Activated B cell treated with CpG ODN at 0.5 μM for 24 hours (primary cell): Measurements from ENCODE around the gene PAPPA. TPM values are rescaled to one million over a fixed set of nuclear protein-coding genes. Genes with fewer than 3 reads are reported as not detected.

Experiments
- ATAC-seq: fragments of 200-7000 bp; cut with Tn5 transposase; one replicate; pipeline ENCODE4 v1.10.0; 2021; ENCODE audit warnings: low read depth, mild to moderate bottlenecking, moderate library complexity
- CTCF ChIA-PET: fragments of 350-600 bp; sonication (Branson Sonifier 250); formaldehyde crosslinking; loops from one replicate; lab custom pipeline; 2021; ENCODE audit warnings: antibody characterized with exemption; lab: Charles Lee
- POLR2A ChIA-PET: fragments of 350-600 bp; sonication (Branson Sonifier 250); formaldehyde crosslinking; loops from one replicate; lab custom pipeline; 2021; ENCODE audit warnings: antibody characterized with exemption; lab: Charles Lee
- DNase-seq: peaks from one replicate; pipeline ENCODE4 v3.0.0; 2022
- H3K27ac Mint-ChIP-seq: one replicate; pipeline ENCODE4 v1.8.0; 2020; ENCODE audit warnings: mixed read lengths
- H3K27me3 Mint-ChIP-seq: one replicate; pipeline ENCODE4 v1.8.0; 2021; ENCODE audit warnings: mixed read lengths
- H3K36me3 Mint-ChIP-seq: one replicate; pipeline ENCODE4 v1.8.0; 2021; ENCODE audit warnings: low read depth, mixed read lengths
- H3K4me1 Mint-ChIP-seq: one replicate; pipeline ENCODE4 v1.8.0; 2021; ENCODE audit warnings: mixed read lengths
- H3K4me3 Mint-ChIP-seq: one replicate; pipeline ENCODE4 v1.8.0; 2020; ENCODE audit warnings: mild to moderate bottlenecking, mixed read lengths
- H3K9me3 Mint-ChIP-seq: one replicate; pipeline ENCODE4 v1.8.0; 2020; ENCODE audit warnings: mixed read lengths
- intact Hi-C: fragments of 100-400 bp; cut with micrococcal nuclease; formaldehyde crosslinking; loops from one replicate; pipeline ENCODE4 v1.15.1; 2024
- total RNA-seq: library from RNA; stranded (reverse); gene quantifications from 2 replicates; pipeline ENCODE4 v1.2.3, GENCODE V29; 2022
- TF ChIP-seq, protein P1 (sequence below): fragments of 200-600 bp; IDR thresholded peaks from one replicate; pipeline ENCODE4 v1.8.0; 2022; ENCODE audit warnings: antibody characterized with exemption, mild to moderate bottlenecking

PAPPA gene
- total RNA-seq, 1 donor from 2014 or later = not detected

DNA sequence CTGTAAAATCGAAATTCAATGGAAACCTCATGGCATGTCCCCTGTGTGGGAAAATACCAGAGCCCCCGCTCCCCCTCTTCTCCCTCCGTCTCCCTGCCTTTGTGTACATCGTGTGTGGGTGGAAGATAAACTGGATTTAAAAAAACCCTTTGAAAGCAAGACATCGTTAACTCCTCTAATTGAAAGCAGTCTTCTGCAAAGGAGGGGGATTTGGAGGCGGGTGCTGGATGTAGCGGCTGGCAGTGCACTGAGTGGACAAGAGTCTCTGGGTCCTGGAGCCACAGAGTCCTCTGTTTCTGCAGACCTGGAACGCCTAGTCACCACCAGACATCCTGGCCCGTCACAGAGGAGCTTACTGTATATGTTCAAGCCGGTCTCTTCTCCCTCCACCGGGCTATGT is 169.4 kb downstream of the PAPPA start:
- TF ChIP-seq, protein P1, sequence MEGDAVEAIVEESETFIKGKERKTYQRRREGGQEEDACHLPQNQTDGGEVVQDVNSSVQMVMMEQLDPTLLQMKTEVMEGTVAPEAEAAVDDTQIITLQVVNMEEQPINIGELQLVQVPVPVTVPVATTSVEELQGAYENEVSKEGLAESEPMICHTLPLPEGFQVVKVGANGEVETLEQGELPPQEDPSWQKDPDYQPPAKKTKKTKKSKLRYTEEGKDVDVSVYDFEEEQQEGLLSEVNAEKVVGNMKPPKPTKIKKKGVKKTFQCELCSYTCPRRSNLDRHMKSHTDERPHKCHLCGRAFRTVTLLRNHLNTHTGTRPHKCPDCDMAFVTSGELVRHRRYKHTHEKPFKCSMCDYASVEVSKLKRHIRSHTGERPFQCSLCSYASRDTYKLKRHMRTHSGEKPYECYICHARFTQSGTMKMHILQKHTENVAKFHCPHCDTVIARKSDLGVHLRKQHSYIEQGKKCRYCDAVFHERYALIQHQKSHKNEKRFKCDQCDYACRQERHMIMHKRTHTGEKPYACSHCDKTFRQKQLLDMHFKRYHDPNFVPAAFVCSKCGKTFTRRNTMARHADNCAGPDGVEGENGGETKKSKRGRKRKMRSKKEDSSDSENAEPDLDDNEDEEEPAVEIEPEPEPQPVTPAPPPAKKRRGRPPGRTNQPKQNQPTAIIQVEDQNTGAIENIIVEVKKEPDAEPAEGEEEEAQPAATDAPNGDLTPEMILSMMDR = no peak
- Mint-ChIP-seq H3K9me3 (no peaks in the 10 kb centered on the region), H3K4me3 (no peak overlapping the region), H3K27ac (no peak overlapping the region), H3K27me3 (no peaks in the 10 kb centered on the region), H3K36me3 (no peaks in the 10 kb centered on the region), H3K4me1 (no peaks in the 10 kb centered on the region)
- ATAC-seq (no peak), DNase-seq (no peak)
- POLR2A ChIA-PET = no interaction called here
- CTCF ChIA-PET = no interaction called here
- intact Hi-C loops = no loop called here

DNA sequence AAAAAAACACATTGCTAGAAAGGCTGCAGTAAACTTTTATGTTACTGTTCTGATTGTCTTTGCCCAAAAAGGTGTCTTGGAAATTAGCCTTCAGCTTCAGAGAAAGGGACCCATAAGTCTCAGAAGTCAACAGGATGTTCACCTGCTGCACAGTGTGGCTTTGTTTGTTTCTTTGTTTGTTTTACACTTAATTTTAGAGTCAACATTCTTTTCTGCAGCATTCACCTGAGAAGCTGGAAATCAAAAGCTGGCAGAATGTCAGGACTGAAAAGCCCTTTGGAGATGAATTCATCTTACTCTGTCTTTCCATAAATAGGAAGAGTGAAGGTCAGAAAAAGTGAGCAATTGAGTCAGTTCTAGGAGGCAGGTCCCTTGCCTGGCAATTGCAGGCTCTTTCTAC is 170.0 kb downstream of the PAPPA start:
- no peak overlapping the region for H3K27ac Mint-ChIP-seq
- no peak for ATAC-seq
- no peaks in the 10 kb centered on the region for H3K27me3 Mint-ChIP-seq
- no peak for DNase-seq
- ChIA-PET CTCF (no interaction called here), POLR2A (no interaction called here)
- H3K4me3 Mint-ChIP-seq = no peak overlapping the region
- no peaks in the 10 kb centered on the region for H3K4me1 Mint-ChIP-seq
- TF ChIP-seq, protein P1 = no peak
- H3K9me3 Mint-ChIP-seq = no peaks in the 10 kb centered on the region
- H3K36me3 Mint-ChIP-seq = no peaks in the 10 kb centered on the region
- intact Hi-C loops = no loop called here

DNA sequence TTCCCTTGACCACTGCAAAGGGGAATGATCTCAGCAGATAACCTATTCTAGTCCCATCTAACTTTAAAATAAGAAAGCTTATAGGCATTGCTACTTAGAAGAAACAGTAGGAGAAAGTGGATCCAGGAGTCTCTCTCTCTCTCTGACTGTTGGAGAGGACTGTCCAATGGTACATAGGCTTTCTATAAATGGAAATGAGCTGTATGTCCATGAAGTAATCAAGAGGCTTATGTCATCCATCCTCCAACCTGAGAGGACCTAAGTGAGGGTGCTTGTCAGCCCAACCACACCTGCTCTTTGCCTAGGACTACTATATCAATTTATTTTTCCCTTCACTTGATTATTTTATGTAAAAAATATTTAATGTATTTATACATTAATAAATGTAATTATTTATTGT is 172.3 kb downstream of the PAPPA start:
- H3K36me3 Mint-ChIP-seq = no peaks in the 10 kb centered on the region
- DNase-seq (no peak), ATAC-seq (no peak)
- no peaks in the 10 kb centered on the region for H3K27me3 Mint-ChIP-seq
- no peaks in the 10 kb centered on the region for H3K4me1 Mint-ChIP-seq
- ChIA-PET POLR2A (no interaction called here), CTCF (no interaction called here)
- H3K9me3 Mint-ChIP-seq = no peaks in the 10 kb centered on the region
- intact Hi-C loops = no loop called here
- H3K27ac Mint-ChIP-seq = no peak overlapping the region
- TF ChIP-seq, protein P1 = no peak
- H3K4me3 Mint-ChIP-seq = no peak overlapping the region

DNA sequence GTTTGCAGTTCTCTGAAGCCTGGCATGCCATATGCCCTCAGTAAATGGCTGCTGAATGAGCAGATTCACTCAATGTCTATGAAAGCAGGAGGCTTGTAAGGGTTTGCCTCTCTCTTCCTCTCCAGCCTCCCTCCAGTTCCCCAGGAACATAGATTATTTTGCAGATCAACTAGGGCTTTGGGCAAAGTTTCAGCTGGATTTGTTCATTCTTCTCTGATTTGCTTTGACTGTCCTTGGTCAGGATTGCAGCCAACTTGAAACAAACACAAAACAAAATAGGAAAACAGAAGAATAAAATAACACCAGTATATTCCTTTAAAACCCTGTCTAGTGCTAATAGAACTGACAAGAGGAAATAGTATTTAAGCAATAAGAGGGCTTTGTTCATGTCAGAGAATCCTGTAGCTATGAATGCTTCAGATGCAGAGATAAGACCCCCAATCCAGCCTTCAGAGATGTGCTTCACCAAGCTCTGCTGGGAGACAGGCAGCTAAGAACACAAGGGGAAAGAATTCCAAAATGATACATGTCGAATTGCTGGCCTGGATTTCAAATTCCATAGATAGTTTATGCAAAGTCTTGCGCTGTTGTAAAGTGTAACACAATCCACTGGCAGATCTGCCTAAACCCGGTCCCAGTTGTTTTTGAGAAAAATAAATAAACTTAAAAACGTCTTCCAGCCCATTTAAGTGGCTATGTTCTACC is 174.3 kb downstream of the PAPPA start:
- intact Hi-C loops = no loop called here
- no peak for DNase-seq
- Mint-ChIP-seq H3K9me3 (no peaks in the 10 kb centered on the region), H3K27me3 (no peaks in the 10 kb centered on the region), H3K27ac (no peak overlapping the region), H3K4me3 (no peak overlapping the region), H3K4me1 (no peaks in the 10 kb centered on the region), H3K36me3 (no peaks in the 10 kb centered on the region)
- TF ChIP-seq, protein P1 = no peak
- ChIA-PET POLR2A (no interaction called here), CTCF (no interaction called here)
- no peak for ATAC-seq

DNA sequence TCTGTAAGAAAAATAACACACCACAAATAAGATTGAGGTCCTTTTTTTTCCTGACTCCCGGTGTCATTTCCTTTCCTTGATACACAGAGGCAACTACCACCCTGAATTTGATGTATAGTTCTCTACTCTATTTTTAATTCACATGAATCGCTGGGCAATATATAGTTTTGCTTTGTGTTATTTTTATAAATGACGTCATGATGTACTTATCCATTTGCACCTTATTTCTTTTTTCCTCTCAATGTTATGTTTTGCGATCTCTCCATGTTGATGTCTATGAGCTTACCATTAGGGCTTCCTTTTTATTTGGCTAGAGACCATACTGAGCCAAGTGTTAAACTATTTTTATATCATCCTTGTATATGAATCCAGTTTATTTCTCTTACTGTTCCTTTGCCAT is 175.9 kb downstream of the PAPPA start:
- Mint-ChIP-seq H3K27me3 (no peaks in the 10 kb centered on the region), H3K4me3 (no peak overlapping the region), H3K27ac (no peak overlapping the region), H3K9me3 (no peaks in the 10 kb centered on the region), H3K4me1 (no peaks in the 10 kb centered on the region), H3K36me3 (no peaks in the 10 kb centered on the region)
- DNase-seq (no peak), ATAC-seq (no peak)
- POLR2A ChIA-PET = no interaction called here
- intact Hi-C loops = no loop called here
- CTCF ChIA-PET = no interaction called here
- TF ChIP-seq, protein P1 = no peak
